Stimulated activated CD8-positive, alpha-beta memory T cell treated with anti-CD3 and anti-CD28 coated beads, Interleukin-4, amount 100 ng/mL, for 1 hour (primary cell): ENCODE results near the gene RNGTT.

Experiments
- DNase-seq, 2 donors: peaks; one replicate each; pipeline ENCODE4 v3.0.0-alpha.2; 2020; ENCODE audit warnings: low read depth in 2 of 2, low spot score in 1 of 2

RNGTT gene

DNA sequence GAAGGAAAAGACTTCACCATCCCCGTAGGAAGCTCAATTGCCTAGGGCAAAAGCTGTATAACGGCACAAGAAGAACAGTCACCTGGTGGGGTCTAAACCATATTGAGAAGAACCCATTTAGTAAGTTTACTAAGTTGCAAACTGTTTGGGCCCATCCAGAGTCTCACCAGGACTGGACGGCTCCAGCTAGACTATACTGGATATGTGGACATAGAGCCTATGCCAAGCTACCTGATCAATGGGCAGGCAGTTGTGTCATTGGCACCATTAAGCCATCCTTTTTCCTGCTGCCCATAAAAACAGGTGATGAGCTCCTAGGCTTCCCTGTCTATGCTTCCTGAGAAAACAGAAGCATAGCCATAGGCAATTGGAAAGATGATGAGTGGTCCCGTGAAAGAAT is 293.9 kb downstream of the RNGTT start:
- no peak for DNase-seq

DNA sequence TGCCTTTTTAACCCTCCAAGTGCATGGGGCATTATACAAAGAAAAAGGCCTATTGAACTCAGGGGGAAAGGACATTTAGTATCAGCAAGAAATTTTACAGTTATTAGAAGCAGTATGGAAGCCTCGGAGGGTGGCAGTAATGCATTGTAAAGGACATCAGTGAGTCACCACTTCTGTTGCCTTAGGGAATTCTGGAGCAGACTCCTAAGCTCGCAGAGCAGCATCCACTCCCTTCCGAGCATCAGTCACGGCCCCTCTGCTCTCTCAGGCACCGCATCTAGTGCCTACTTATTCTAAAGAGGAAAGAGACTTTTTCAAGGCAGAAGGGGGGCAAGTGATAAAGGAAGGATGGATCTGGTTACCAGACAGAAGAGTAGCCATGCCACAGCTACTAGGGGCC is 296.5 kb downstream of the RNGTT start:
- no peak for DNase-seq

GRCh38 chr6:88665131-88665530 is 298.3 kb downstream of the RNGTT start:
- DNase-seq, result no peak

DNA sequence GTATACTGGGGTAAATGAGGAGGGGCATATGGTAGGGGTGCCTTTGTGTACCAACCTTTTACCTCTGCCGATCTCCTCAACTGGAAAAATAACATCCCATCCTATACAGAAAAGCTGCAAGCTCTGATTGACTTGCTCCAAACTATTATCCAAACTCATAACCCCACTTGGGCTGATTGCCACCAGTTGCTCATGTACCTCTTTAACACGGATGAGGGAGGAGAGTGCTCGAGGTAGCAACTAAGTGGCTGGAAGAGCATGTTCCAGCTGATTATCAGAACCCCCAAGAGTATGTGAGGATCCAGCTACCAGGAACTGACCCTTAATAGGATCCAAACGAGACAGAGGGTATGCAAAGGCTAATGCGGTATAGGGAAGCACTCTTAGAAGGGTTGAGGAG is 299.6 kb downstream of the RNGTT start:
- DNase-seq, result no peak

DNA sequence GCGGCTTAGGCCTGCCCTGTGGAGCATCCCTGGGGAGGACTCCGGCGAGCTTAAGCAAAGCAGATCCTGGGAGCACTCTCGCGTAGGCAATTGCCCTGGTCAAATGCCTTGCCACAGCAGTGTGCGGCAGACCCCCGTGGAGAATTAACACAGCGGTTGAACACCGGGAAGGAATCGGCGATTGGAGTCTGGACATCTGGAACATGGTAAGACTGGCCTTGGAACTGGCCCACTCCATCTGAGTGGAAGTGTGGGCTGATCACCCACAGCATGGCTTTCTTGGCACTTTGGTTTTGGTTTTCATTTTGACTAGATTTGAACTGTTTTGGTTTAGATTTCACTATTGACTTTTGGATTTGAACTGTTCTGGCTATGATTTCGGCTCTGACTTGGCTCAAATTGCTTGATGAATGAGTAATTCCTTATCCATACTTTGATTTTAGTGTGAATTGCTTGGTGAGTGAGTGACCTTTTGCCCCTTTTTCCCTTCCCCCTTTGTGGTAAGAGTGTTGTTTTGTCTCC is 300.7 kb downstream of the RNGTT start:
- DNase-seq, result no peak

DNA sequence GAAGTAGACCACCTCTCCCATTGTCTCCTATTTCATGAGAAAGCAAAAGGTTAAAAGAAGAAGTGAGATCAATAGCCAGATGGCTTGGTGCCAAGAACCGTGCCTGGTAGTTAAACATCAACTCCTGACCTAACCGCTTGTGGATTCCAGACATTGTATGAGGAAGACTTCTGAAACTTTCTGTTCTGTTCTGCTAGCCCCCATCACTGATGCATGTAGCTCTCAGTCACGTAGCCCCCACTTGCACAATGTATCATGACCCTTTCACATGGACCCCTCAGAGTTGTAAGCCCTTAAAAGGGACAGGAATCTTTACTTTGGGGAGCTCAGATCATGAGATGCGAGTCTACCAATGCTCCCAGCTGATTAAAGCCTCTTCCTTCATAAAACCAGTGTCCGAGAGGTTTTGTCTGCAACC is 301.2 kb downstream of the RNGTT start:
- DNase-seq, result no peak

- DNase-seq, result no peak
Measured at GRCh38 chr6:88661136-88661535, 302.3 kb downstream of the RNGTT start.

DNA sequence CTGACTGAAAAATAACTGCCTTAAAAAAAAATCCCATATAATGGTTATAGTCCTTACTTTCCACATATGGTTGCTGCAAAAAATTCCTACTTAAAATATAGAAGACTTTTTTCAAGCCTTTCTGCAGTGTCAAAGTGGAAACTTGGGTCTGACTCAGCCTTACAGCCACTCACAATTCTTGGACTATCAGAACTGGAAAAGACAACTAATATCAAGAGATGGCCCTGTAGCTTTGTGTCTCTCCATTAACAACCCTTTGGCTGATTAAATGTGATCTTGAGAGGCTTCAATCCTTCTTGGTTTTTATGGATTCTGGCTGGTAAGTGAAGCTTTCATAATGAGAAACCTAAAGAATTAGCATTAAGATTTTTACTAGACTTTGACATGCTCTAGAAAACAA is 307.8 kb downstream of the RNGTT start:
- DNase-seq, result no peak

DNA sequence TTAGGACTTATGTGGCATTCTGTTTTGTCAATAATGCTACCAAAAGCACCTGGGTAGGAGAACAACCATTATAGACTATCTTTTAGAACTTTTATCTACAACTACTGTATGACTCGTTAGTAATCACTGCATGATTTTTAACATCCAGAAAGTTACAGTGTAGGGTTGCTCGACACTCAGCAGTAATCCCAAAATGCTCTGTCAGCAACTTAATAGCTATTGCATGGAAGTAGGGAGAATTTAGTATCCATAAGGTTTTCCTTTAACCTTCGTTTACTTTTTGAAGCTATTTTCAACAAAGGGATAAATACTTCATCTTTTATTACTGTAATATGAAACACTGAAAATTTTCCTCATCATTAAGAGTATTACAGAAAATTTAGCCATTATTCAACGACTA is 309.5 kb downstream of the RNGTT start:
- no peak for DNase-seq

DNA sequence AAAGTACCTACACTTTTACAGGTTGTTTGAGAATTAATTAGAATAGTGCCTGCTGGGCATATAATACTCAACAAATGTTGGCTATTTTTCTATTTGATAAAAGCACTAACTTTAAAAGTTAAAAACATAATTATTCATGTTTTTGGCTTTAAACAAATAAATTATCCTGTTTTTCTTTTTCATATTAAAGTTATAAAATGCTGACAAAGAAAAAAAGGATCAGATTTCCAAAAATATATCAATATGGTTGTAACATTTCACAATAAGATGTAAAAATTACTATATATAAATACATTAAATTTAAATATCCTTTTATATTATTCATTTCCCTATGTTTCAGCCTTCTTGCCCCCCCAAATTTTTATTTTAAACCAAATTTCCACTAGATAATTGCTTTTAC is 312.0 kb downstream of the RNGTT start:
- no peak for DNase-seq

GRCh38 chr6:88650979-88651378 is 312.4 kb downstream of the RNGTT start:
- no peak for DNase-seq

DNA sequence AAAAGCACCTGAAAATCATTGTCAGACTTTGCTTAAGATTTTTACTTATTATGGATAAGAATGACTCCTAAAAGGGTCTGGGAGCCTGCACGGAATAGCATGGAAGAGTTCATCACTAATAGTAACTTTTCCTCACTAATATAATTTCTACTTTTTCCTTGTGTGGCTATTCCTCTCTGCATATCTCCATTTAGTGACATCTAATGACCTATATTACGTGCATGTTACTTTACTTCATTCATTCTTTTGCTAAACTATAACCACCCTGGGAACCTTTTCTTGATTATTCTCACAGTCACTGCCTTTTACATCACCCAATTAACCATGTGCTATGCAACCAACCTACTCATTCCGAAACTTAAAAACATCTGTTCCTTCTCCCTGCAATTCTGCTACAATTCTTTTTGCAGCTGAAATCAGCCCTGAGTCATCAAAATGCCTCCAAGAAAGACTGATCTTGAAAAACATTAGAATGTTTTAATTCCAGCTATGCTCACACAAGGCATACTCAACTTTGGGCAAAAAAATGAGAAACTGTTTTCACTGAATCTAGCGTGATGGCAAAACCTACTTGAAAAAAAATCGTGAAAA is 313.3 kb downstream of the RNGTT start:
- DNase-seq, result no peak

GRCh38 chr6:88641178-88641903 is 322.1 kb downstream of the RNGTT start:
- DNase-seq, result no peak

- DNase-seq, result no peak
Measured at GRCh38 chr6:88637761-88638545, 325.5 kb downstream of the RNGTT start.

DNA sequence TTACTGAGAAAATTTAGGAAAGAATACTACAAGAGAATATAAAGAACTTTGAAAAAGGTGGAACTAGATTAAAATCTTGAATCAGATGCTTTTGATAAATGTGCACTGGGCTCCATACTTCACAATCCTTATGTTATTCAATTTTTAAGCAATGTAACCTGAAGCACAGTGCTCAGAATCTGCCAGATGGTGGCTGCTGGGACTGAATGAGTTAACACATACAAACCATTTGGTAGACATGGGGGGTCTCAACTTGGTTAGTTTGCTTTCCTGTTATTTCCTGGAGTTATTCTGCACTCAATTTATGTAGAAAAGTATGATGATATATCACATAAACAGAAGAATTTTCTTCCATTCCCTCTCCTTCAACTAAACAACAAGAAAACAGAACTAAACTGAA is 326.5 kb downstream of the RNGTT start:
- no peak for DNase-seq

GRCh38 chr6:88633782-88634181 is 329.6 kb downstream of the RNGTT start:
- DNase-seq, result no peak

DNA sequence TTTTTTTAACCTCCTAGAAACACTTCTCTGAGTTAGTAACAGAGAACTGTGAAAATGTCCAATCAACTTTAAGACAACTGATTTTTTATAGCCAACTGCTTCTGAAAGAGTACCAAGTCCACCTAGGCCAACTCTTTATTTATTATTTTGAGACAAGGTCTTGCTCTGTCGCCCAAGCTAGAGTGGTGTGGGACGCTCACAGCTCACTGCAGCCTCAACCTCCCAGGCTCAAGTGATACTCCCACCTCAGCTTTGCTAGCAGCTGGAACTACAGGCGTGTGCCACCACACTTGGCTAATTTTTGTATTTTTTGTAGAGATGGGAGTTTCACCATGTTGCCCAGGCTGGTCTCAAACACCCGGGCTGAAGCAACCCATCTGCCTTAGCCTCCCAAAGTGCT is 331.6 kb downstream of the RNGTT start:
- no peak for DNase-seq

DNA sequence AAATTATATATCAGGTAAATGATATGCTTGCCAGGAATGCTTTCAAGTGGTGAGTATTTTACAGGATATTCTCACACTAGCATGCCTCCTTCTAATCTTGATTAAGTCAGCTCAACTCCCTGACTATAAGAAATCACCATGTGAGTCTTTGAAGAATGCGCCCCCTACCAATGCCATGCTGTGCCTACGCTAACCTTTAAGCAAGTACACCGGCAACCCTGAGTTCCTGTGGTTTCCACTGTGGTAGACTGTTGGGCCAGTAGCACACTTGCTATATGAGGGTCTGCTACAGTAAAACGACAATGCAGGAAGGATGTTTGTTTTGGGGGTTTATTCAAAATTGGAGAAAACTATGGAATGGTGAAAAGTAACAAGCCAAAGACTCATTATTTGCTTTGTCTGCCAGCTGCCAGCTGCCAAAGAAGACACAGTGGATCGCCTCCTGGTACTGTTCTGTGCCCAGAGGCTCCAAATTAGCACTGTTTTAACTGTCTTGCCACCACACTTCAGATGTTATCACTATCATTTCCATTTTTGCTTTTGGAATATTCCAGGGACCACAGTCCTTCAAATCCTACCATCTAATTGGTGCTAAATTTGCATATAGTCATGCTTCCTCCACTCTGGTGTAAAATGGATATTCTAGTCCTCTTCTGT is 333.5 kb downstream of the RNGTT start:
- DNase-seq, result no peak

DNA sequence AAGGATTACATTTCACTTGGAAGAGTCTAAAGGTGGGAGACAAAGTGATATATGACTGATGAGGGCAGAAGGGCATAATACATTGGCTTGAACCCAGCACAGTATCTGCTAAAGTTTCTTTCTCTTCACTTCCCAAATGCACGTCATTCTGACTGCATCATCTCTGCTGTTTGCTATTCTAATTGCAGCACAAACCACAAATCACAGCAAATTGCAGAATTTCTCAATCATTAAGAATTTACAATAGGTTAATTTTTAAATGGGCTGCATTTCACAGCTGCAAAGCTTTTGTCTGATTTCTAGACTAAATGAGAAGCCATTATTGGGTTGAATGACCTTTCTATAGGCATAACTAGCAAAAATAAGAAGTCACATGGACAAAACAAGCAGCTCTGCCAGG is 337.0 kb downstream of the RNGTT start:
- no peak for DNase-seq

DNA sequence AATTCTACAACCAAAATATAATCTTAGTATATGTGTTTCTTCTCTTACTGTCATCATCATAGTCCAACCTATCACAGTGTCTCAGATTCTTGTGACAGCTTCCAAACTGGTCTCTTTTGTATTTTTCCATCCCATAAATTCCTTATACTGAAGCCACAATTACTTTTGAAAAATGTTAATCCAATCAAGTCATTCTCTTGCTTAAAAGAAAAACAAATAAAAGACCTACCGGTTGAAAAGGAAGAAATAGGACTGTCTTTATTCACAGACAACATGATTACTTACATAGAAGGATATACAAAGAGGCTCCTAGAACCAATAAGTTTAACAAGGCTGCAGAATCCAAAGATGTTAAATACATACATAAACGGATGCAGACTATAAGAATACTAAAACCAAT is 339.9 kb downstream of the RNGTT start:
- DNase-seq, result no peak

DNA sequence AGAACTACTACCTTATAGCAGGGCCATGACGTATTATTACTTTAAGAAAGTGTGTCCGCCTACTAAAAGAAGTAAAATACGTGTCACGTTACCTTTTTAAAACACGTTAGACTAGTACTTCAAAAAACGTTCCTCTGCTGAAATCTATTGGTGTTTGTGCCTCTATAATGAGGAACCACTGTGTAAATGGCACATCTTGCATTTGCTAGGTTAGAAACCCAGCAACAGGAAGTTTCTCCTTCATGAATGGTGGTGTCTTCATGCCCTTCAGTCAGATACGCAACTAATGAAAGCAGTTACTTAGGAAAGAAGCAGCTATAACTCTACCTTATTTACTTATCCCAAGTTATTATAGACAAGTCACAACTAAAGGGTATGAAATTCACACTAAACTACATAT is 343.5 kb downstream of the RNGTT start:
- DNase-seq, result no peak

GRCh38 chr6:88616380-88616779 is 347.0 kb downstream of the RNGTT start:
- DNase-seq, result no peak
